ENCODE measurements around the gene RAG2. TPM values are rescaled to one million over a fixed set of nuclear protein-coding genes. Genes with fewer than 3 reads are reported as not detected.
A peak's percentile ranks its signal among the peaks of the same experiment; 100 is the strongest.
"Not testable (repeated sequence)": the region's sequence is repeated elsewhere in the genome, so short reads cannot be mapped to it uniquely, and the experiment has no call there.

The RAG2 gene
- total RNA-seq, 1 donor, result not detected

DNA sequence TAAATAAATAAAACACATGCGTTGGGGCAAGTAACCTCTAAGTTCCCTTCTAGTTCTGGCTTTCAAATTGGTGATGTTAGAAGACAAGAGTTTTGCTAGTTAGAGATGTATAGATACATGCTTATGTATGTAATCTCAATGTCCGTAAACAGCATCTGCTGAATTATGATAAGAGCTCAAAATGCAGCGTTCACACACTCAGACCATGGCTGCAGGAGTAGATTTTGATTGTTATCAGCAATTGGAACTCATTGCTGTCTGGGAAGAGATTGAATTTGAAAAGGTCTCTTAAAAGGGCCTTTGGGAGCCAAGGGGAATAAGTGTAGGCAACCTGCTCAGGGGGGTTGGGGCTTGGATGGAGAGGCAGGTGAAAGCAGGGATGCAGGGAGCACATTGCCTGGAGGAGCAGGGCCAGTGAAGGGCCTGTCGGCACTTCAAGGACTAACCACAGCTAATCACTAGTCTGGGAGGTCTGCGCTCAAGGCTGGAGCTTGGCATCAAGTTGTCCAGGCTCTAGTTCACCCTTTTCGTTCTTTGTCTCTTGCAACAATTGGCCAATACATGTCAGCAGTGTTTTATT, 32.9 kb downstream of the RAG2 start:
- peak overlapping the region; percentile 81 for H2AFZ ChIP-seq (ENCODE audit: low read length)
- no peaks in the 10 kb centered on the region for H4K20me1 ChIP-seq (ENCODE audit: insufficient read depth, low read length)
- DNase-seq (ENCODE audit: insufficient read length, low spot score, missing footprints), result no peak
- TF ChIP-seq, protein P1, sequence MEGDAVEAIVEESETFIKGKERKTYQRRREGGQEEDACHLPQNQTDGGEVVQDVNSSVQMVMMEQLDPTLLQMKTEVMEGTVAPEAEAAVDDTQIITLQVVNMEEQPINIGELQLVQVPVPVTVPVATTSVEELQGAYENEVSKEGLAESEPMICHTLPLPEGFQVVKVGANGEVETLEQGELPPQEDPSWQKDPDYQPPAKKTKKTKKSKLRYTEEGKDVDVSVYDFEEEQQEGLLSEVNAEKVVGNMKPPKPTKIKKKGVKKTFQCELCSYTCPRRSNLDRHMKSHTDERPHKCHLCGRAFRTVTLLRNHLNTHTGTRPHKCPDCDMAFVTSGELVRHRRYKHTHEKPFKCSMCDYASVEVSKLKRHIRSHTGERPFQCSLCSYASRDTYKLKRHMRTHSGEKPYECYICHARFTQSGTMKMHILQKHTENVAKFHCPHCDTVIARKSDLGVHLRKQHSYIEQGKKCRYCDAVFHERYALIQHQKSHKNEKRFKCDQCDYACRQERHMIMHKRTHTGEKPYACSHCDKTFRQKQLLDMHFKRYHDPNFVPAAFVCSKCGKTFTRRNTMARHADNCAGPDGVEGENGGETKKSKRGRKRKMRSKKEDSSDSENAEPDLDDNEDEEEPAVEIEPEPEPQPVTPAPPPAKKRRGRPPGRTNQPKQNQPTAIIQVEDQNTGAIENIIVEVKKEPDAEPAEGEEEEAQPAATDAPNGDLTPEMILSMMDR (IDR thresholded peaks at IDR 0.05; ENCODE audit: extremely low read depth, low read depth, low read length), result no peak
- H3K4me1 ChIP-seq (ENCODE audit: insufficient read depth, low read length), result peaks cover 4% of the 10 kb centered on the region
- H3K4me3 ChIP-seq (ENCODE audit: insufficient read depth, low read length), result peak overlapping the region; percentile 56
- peak overlapping the region; percentile 80 for H3K4me2 ChIP-seq (ENCODE audit: insufficient read depth, low read length)
- peaks cover 36% of the 10 kb centered on the region for H3K27me3 ChIP-seq (ENCODE audit: insufficient read depth, low read length)
- no peaks in the 10 kb centered on the region for H3K79me2 ChIP-seq (ENCODE audit: insufficient read depth, low read length)
- no peak overlapping the region for H3K27ac ChIP-seq (ENCODE audit: low read depth, low read length)
- H3K9me3 ChIP-seq (ENCODE audit: low read depth, low read length), result no peaks in the 10 kb centered on the region
- H3K36me3 ChIP-seq (ENCODE audit: insufficient read depth, low read length), result no peaks in the 10 kb centered on the region

DNA sequence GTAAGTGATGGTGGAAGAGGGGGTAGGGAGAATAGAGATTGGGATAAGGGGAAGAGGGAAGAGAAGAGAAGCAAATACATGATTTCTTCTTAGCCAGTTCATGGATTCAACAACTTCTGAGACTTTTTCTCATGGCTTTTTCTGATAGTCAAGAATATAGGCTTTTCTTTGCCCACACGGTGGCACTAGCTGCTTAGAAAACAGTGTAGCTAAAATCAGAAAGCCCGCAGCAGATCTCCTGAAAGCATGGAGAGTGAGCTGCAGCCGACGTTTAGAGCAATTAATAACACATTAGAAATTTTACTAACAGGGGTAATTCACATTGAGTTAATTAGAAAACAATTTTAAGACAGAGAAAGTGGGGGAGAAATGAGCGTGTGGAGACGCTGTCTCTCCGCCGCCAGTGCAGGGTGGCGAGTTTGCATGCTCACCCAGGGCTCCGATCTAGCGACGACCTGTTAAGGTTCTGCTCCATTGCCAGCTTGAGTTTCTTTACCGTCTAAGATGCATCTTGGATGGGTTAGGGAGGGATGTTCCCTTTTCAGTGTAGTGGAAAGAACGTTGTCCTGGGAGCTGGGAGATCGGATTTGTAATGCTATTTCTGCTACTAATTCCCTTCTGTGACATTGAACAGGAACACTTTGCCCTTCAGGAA, 33.5 kb downstream of the RAG2 start:
- DNase-seq (ENCODE audit: insufficient read length, low spot score, missing footprints), result peak; percentile 88
- Histone ChIP-seq H3K4me1 (ENCODE audit: insufficient read depth, low read length) (peaks cover 4% of the 10 kb centered on the region), H3K4me2 (ENCODE audit: insufficient read depth, low read length) (peak overlapping the region; percentile 80), H3K9me3 (ENCODE audit: low read depth, low read length) (no peaks in the 10 kb centered on the region), H3K36me3 (ENCODE audit: insufficient read depth, low read length) (no peaks in the 10 kb centered on the region), H3K27me3 (ENCODE audit: insufficient read depth, low read length) (peaks cover 35% of the 10 kb centered on the region), H3K4me3 (ENCODE audit: insufficient read depth, low read length) (peak overlapping the region; percentile 56), H3K79me2 (ENCODE audit: insufficient read depth, low read length) (no peaks in the 10 kb centered on the region), H4K20me1 (ENCODE audit: insufficient read depth, low read length) (no peaks in the 10 kb centered on the region), H2AFZ (ENCODE audit: low read length) (peak overlapping the region; percentile 81), H3K27ac (ENCODE audit: low read depth, low read length) (no peak overlapping the region)
- TF ChIP-seq, protein P1 (IDR thresholded peaks at IDR 0.05; ENCODE audit: extremely low read depth, low read depth, low read length), result peak; percentile 80

DNA sequence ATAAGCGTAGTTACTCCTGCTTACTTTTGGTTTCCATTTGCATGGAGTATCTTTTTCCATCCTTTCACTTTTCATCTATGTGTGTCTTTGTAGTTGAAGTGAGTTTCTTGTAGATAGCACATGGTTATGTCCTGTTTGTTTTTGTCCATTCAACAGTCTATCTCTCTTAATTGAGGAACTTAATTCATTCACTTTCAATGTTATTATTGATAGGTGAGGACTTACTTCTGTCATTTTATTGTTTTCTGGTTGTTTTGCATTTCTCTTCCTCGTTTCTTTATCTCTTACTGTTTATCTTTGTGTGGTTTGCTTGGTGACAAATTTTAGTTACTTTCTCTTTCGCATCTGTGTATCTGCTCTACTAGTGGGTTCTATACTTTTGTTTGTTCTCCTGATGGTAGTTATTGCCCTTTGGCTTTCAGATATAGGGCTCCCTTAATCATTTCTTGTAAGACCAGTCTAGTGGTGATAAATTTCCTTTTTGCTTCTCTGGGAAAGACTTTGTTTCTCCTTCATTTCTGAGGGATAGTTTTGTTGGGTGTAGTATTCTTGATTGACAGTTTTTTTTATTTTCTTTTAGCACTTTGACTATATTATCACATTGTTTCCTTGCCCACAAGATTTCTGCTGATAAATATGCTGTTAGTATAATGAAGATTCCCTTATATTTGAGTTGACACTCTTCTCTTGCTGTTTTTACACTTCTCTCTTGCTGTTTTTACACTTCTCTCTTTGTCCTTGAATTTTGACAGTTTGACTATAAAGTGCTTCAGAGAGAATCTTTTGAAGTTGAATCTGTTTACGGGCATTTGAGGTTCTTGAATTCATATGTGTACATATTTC, 39.2 kb downstream of the RAG2 start:
- H3K4me1 ChIP-seq (ENCODE audit: insufficient read depth, low read length), result no peaks in the 10 kb centered on the region
- H4K20me1 ChIP-seq (ENCODE audit: insufficient read depth, low read length), result no peaks in the 10 kb centered on the region
- DNase-seq (ENCODE audit: insufficient read length, low spot score, missing footprints), result no peak
- H3K36me3 ChIP-seq (ENCODE audit: insufficient read depth, low read length), result no peaks in the 10 kb centered on the region
- peaks cover 7% of the 10 kb centered on the region for H3K27me3 ChIP-seq (ENCODE audit: insufficient read depth, low read length)
- TF ChIP-seq, protein P1 (IDR thresholded peaks at IDR 0.05; ENCODE audit: extremely low read depth, low read depth, low read length), result no peak
- H3K9me3 ChIP-seq (ENCODE audit: low read depth, low read length), result no peaks in the 10 kb centered on the region
- peak overlapping the region; percentile 19 for H3K4me2 ChIP-seq (ENCODE audit: insufficient read depth, low read length)
- H3K79me2 ChIP-seq (ENCODE audit: insufficient read depth, low read length), result no peaks in the 10 kb centered on the region
- no peak overlapping the region for H3K27ac ChIP-seq (ENCODE audit: low read depth, low read length)
- H3K4me3 ChIP-seq (ENCODE audit: insufficient read depth, low read length), result no peak overlapping the region
- no peak overlapping the region for H2AFZ ChIP-seq (ENCODE audit: low read length)

DNA sequence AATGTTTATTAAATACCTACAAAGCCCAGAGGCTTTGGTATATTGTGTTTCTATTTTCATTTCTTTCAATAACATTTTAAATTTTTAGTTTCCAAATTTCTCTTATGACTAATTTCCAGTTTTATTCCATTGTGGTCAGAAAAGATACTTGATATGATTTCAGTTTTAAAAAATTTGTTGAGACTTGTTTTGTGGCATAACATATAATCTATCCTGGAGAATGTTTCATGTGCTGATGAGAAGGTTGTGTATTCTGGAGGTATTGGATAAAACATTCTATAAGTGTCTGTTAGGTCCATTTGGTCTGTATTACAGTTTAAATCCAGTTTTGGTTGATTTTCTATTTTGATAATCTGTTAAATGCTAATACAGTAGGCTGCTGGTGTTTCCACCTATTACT, 40.0 kb downstream of the RAG2 start:
- no peak overlapping the region for H3K4me3 ChIP-seq (ENCODE audit: insufficient read depth, low read length)
- H3K4me2 ChIP-seq (ENCODE audit: insufficient read depth, low read length), result peak overlapping the region; percentile 19
- peaks cover 7% of the 10 kb centered on the region for H3K27me3 ChIP-seq (ENCODE audit: insufficient read depth, low read length)
- TF ChIP-seq, protein P1 (IDR thresholded peaks at IDR 0.05; ENCODE audit: extremely low read depth, low read depth, low read length), result no peak
- no peaks in the 10 kb centered on the region for H3K4me1 ChIP-seq (ENCODE audit: insufficient read depth, low read length)
- H3K79me2 ChIP-seq (ENCODE audit: insufficient read depth, low read length), result no peaks in the 10 kb centered on the region
- no peaks in the 10 kb centered on the region for H3K36me3 ChIP-seq (ENCODE audit: insufficient read depth, low read length)
- H4K20me1 ChIP-seq (ENCODE audit: insufficient read depth, low read length), result no peaks in the 10 kb centered on the region
- H2AFZ ChIP-seq (ENCODE audit: low read length), result no peak overlapping the region
- no peak overlapping the region for H3K27ac ChIP-seq (ENCODE audit: low read depth, low read length)
- no peak for DNase-seq (ENCODE audit: insufficient read length, low spot score, missing footprints)
- H3K9me3 ChIP-seq (ENCODE audit: low read depth, low read length), result no peaks in the 10 kb centered on the region

DNA sequence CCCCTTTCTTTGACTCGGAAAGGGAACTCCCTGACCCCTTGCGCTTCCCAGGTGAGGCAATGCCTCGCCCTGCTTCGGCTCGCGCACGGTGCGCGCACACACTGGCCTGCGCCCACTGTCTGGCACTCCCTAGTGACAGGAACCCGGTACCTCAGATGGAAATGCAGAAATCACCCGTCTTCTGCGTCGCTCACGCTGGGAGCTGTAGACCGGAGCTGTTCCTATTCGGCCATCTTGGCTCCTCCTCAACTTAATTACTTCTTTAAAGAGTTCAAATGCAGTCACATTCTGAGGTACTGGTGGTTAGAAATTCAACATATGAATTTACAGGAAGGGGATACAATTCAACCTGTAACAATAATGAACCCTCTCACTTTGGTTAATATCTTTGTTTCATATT, 40.6 kb downstream of the RAG2 start:
- not testable (repeated sequence) for H3K4me3 ChIP-seq (ENCODE audit: insufficient read depth, low read length); H3K4me2 ChIP-seq (ENCODE audit: insufficient read depth, low read length); H3K4me1 ChIP-seq (ENCODE audit: insufficient read depth, low read length); H3K79me2 ChIP-seq (ENCODE audit: insufficient read depth, low read length); H3K36me3 ChIP-seq (ENCODE audit: insufficient read depth, low read length); H3K9me3 ChIP-seq (ENCODE audit: low read depth, low read length); H3K27ac ChIP-seq (ENCODE audit: low read depth, low read length); H3K27me3 ChIP-seq (ENCODE audit: insufficient read depth, low read length); H2AFZ ChIP-seq (ENCODE audit: low read length); DNase-seq (ENCODE audit: insufficient read length, low spot score, missing footprints); H4K20me1 ChIP-seq (ENCODE audit: insufficient read depth, low read length)

All from osteoblast (primary cell).